Measurements from ENCODE around the gene CNTN1. TPM values are rescaled to one million over a fixed set of nuclear protein-coding genes. Genes with fewer than 3 reads are reported as not detected.

Gene CNTN1
- total RNA-seq, 6 experiments from 2014 or later = not detected

DNA sequence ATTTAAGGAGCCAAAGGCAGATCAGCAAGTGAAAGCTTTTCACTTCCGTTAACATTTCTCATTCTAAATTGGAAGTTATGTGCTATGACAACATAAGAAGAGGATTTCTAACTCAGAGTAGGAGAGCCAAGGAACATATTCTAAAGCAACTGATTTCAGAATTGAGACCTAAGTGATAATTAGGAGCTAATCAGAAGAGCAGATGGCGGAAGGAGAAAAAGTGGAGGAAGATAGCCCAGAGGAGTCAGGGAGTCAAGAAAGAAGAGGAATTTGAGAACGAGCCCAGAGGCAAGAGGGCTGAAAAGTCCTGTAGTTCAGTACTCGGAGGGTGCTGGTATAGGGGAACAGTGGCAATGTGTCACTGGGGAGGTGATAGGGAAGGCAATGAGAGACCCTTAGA is 162.4 kb downstream of the CNTN1 start:
- TF ChIP-seq, protein P1, sequence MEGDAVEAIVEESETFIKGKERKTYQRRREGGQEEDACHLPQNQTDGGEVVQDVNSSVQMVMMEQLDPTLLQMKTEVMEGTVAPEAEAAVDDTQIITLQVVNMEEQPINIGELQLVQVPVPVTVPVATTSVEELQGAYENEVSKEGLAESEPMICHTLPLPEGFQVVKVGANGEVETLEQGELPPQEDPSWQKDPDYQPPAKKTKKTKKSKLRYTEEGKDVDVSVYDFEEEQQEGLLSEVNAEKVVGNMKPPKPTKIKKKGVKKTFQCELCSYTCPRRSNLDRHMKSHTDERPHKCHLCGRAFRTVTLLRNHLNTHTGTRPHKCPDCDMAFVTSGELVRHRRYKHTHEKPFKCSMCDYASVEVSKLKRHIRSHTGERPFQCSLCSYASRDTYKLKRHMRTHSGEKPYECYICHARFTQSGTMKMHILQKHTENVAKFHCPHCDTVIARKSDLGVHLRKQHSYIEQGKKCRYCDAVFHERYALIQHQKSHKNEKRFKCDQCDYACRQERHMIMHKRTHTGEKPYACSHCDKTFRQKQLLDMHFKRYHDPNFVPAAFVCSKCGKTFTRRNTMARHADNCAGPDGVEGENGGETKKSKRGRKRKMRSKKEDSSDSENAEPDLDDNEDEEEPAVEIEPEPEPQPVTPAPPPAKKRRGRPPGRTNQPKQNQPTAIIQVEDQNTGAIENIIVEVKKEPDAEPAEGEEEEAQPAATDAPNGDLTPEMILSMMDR (IDR thresholded peaks at IDR 0.05) = no peak
- Mint-ChIP-seq H3K9me3 (peaks cover 48% of the 10 kb centered on the region), H3K27me3 (ENCODE audit: insufficient read depth) (no peaks in the 10 kb centered on the region)

DNA sequence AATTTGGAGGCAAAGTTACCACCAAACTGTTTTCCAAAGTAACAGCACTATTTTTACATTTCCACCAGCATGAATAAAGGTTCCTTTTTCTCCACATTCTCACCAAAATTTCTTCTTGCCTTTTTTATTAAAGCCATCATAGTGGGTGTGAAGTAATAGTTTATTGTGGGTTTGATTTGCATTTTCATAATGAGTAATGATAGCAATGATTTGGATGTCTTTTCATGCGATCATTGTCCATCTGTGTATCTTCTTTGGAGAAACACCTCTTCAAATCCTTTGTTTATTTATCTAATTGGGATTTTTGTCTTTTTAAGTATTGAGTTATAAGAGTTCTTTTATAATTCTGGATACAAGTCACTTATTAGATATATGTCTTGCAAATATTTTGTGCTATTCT is 172.7 kb downstream of the CNTN1 start:
- Mint-ChIP-seq H3K4me3 (no peak overlapping the region), H3K4me1 (ENCODE audit: low read depth) (no peaks in the 10 kb centered on the region), H3K27me3 (ENCODE audit: insufficient read depth) (0 out of 2 replicates have a peak, but pooled peaks cover 2% of the 10 kb centered on the region), H3K27ac (no peak overlapping the region), H3K36me3 (ENCODE audit: low read depth) (peaks cover 4% of the 10 kb centered on the region; the same call in 1 of the 2 replicates), H3K9me3 (peaks cover 29% of the 10 kb centered on the region)
- TF ChIP-seq, protein P1 (IDR thresholded peaks at IDR 0.05) = no peak
- no peak for DNase-seq

More for the DNA sequence above, 162.4 kb downstream of the CNTN1 start:
- peaks cover 5% of the 10 kb centered on the region; the same call in 1 of the 2 replicates for H3K36me3 Mint-ChIP-seq (ENCODE audit: low read depth)
- H3K4me1 Mint-ChIP-seq (ENCODE audit: low read depth) = no peaks in the 10 kb centered on the region
- H3K27ac Mint-ChIP-seq = no peak overlapping the region
- no peak for DNase-seq
- H3K4me3 Mint-ChIP-seq = no peak overlapping the region

DNA sequence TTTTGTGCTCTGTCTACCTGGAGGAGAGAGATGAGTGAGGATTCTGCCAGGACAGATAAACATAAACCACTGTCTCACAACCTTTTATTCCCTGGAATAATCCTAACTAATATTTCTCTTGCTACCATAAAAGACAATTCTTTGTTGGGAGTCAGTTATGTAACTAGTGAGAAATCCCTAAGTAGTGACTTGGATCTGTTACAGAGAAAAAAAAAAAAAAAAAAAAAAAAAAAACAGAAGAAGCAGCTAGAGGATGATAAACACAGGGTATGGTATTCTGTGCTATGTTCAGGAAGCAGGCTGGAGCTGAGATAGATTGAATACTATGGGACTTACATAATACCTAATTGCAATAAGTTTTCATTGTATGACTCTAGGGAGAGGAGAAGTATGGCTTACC is 178.7 kb downstream of the CNTN1 start:
- Mint-ChIP-seq H3K4me1 (ENCODE audit: low read depth) (no peaks in the 10 kb centered on the region), H3K27ac (no peak overlapping the region), H3K36me3 (ENCODE audit: low read depth) (peaks cover 4% of the 10 kb centered on the region; the same call in 1 of the 2 replicates), H3K4me3 (no peak overlapping the region), H3K27me3 (ENCODE audit: insufficient read depth) (0 out of 2 replicates have a peak, but pooled peaks cover 2% of the 10 kb centered on the region), H3K9me3 (peaks cover 27% of the 10 kb centered on the region)
- no peak for DNase-seq
- TF ChIP-seq, protein P1 (IDR thresholded peaks at IDR 0.05) = no peak

DNA sequence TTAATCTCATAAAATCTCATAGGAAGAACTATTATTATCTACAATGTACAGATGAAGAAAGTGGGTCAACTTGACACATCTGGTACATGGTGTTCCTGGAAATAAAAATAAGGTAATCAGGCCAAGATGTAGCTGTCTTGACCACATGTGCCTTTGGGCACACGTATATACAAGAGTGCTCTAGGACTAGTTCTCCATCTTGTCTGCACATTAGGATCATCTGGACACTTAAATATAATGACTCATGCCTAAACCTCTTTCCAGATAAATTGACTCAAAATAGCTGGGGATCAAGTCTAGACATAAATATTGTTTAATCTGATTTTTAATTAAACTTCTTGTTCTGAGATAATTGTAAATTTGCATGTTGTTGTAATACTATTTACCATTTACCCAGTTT is 182.6 kb downstream of the CNTN1 start:
- Mint-ChIP-seq H3K27me3 (ENCODE audit: insufficient read depth) (no peaks in the 10 kb centered on the region), H3K9me3 (peaks cover 25% of the 10 kb centered on the region), H3K4me1 (ENCODE audit: low read depth) (no peaks in the 10 kb centered on the region), H3K4me3 (no peak overlapping the region), H3K36me3 (ENCODE audit: low read depth) (no peaks in the 10 kb centered on the region), H3K27ac (no peak overlapping the region)
- TF ChIP-seq, protein P1 (IDR thresholded peaks at IDR 0.05) = no peak
- DNase-seq = no peak

DNA sequence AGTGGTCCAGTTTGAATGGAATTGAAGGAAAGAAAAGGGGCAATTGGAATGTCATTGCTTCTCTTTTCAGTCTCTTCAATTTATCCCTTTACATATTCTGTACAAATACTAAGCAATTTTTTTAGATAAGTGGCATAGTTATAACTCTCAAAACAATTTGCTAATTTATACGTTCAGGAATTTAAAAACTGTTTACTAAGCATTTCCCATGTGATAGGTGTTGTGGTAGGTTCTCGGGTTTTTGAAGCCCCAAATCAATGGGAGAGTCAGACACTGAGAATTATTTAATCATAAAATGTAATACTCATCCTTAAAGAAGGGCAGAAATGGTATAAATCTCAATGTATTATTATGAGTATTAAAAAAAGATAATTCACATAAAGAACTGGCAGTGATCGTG is 197.1 kb downstream of the CNTN1 start:
- Mint-ChIP-seq H3K27me3 (ENCODE audit: insufficient read depth) (no peaks in the 10 kb centered on the region), H3K4me3 (no peak overlapping the region), H3K9me3 (peaks cover 26% of the 10 kb centered on the region), H3K4me1 (ENCODE audit: low read depth) (no peaks in the 10 kb centered on the region), H3K36me3 (ENCODE audit: low read depth) (no peaks in the 10 kb centered on the region), H3K27ac (no peak overlapping the region)
- DNase-seq = no peak
- TF ChIP-seq, protein P1 (IDR thresholded peaks at IDR 0.05) = no peak

DNA sequence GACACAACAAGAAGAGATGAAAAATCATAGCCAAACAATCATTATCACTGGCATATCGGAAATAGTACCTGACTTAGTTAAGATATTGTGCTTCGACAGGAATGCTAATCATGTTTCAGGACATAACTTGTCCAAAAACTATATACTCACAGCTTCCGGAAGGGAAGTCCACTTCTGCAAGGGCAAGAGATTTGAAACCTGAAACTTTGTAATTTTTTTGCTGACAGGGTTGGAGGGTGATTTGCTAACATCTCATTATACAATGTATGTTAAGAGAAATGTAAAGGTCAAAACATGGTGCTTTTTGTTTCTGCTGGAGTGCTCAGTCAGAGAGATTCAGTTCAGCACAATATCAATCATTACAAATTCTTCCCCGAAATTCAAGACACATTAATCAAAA is 200.3 kb downstream of the CNTN1 start:
- Mint-ChIP-seq H3K27me3 (ENCODE audit: insufficient read depth) (no peaks in the 10 kb centered on the region), H3K9me3 (peaks cover 23% of the 10 kb centered on the region), H3K36me3 (ENCODE audit: low read depth) (no peaks in the 10 kb centered on the region), H3K4me1 (ENCODE audit: low read depth) (no peaks in the 10 kb centered on the region), H3K4me3 (no peak overlapping the region), H3K27ac (no peak overlapping the region)
- no peak for DNase-seq
- TF ChIP-seq, protein P1 (IDR thresholded peaks at IDR 0.05) = no peak
